WTC11 (cell line): ENCODE results near the gene USP17L24. TPM values are rescaled to one million over a fixed set of nuclear protein-coding genes. Genes with fewer than 3 reads are reported as not detected.
"Not testable (repeated sequence)": the region's sequence is repeated elsewhere in the genome, so short reads cannot be mapped to it uniquely, and the experiment has no call there.

ENCODE experiments used
- ATAC-seq: fragments of 200-7000 bp; cut with Tn5 transposase; 2 replicates; pipeline ENCODE4 v1.10.0; 2021; ENCODE audit warnings: mild to moderate bottlenecking, moderate library complexity
- Bru-seq: library from RNA; stranded (reverse); fragments of 400-500 nt; gene quantifications from one replicate; lab custom pipeline; 2021; lab: Mats Ljungman, UMichigan
- CTCF ChIA-PET: fragments of 300-600 bp; sonication (Branson Sonifier 250); formaldehyde crosslinking; loops from one replicate; lab custom pipeline; 2021; ENCODE audit warnings: antibody characterized with exemption; lab: Charles Lee
- POLR2A ChIA-PET: fragments of 350-600 bp; sonication (Branson Sonifier 250); formaldehyde crosslinking; loops from one replicate; lab custom pipeline; 2021; ENCODE audit warnings: antibody characterized with exemption; lab: Charles Lee
- DNase-seq: peaks from one replicate; pipeline ENCODE4 v3.0.0; 2021; ENCODE audit warnings: low spot score
- H3K27ac Mint-ChIP-seq: 2 replicates; pipeline ENCODE4 v1.8.0; 2021; ENCODE audit warnings: mixed read lengths
- H3K27me3 Mint-ChIP-seq: 2 replicates; pipeline ENCODE4 v1.8.0; 2021; ENCODE audit warnings: low read depth, mild to moderate bottlenecking, moderate library complexity, mixed read lengths
- H3K36me3 Mint-ChIP-seq: 2 replicates; pipeline ENCODE4 v1.8.0; 2021; ENCODE audit warnings: mixed read lengths
- H3K4me1 Mint-ChIP-seq: 2 replicates; pipeline ENCODE4 v1.8.0; 2022; ENCODE audit warnings: mixed read lengths
- H3K4me3 Mint-ChIP-seq: 2 replicates; pipeline ENCODE4 v1.8.0; 2021; ENCODE audit warnings: mild to moderate bottlenecking, moderate library complexity, mixed read lengths
- H3K9me3 Mint-ChIP-seq: 2 replicates; pipeline ENCODE4 v1.8.0; 2021; ENCODE audit warnings: mixed read lengths
- long read RNA-seq, 3 experiments: library from RNA in 1 of 3; library from capped mRNA in 1 of 3; library from polyadenylated mRNA in 1 of 3; unstranded in 2 of 3; stranded (forward) in 1 of 3; transcript quantifications; one replicate each; pipeline ENCODE4 v2.0.0, GENCODE V29; 2021
- total RNA-seq: library from RNA; stranded (reverse); gene quantifications from 3 replicates; pipeline ENCODE4 v1.2.3, GENCODE V29; 2021

The USP17L24 gene, protein sequence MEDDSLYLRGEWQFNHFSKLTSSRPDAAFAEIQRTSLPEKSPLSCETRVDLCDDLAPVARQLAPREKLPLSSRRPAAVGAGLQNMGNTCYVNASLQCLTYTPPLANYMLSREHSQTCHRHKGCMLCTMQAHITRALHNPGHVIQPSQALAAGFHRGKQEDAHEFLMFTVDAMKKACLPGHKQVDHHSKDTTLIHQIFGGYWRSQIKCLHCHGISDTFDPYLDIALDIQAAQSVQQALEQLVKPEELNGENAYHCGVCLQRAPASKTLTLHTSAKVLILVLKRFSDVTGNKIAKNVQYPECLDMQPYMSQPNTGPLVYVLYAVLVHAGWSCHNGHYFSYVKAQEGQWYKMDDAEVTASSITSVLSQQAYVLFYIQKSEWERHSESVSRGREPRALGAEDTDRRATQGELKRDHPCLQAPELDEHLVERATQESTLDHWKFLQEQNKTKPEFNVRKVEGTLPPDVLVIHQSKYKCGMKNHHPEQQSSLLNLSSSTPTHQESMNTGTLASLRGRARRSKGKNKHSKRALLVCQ
- not detected in 3 replicates for total RNA-seq
- not detected for Bru-seq, nascent RNA
- long read RNA-seq, experiment 1 = 0 reads
- long read RNA-seq, experiment 2 = 0 reads
- long read RNA-seq, experiment 3 = 0 reads

DNA sequence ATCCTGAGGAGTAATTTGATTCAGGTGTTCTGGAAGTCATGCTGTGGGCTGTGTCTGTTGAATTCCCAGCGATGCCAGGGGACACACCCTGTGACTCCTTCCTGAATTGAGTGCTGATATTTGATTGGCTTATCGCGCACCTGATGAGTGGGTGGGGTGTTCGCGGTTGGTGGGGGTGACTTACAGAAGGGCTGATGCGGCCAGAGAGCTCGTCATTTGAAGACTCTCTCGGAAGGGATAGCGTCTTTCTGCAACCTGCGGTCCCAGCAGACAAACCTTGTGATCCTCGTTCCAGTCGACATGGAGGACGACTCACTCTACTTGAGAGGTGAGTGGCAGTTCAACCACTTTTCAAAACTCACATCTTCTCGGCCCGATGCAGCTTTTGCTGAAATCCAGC is at the start of gene USP17L24:
USP17L24 (plus strand) TSS at position 301 of the 400 bp plus-strand sequence; CDS start at position 301, 0 bp downstream.
- DNase-seq, ATAC-seq, POLR2A ChIA-PET, CTCF ChIA-PET, H3K4me1 Mint-ChIP-seq, H3K27ac Mint-ChIP-seq, H3K4me3 Mint-ChIP-seq, H3K9me3 Mint-ChIP-seq, H3K27me3 Mint-ChIP-seq, H3K36me3 Mint-ChIP-seq: not testable (repeated sequence)

DNA sequence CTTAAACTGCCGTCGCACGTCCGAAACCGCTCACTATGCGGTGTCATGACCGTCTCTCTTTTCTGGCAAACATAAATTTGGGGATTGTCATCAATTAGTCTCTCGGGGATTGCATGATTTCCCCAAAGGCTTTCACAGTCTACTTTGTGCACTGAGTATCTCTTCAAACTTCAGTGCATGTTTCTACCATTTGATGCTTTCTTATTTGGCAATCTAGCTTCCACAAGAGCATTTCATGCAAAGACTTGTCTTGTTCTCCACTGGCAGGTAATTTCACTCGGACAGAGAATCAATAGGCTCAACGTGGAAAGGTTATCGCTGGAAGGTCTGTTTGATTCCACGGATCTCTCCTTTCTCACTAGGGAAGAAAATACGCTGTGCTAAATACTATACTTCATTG is 774 bp upstream of the USP17L24 start:
- POLR2A ChIA-PET, CTCF ChIA-PET, DNase-seq, ATAC-seq, H3K36me3 Mint-ChIP-seq, H3K4me3 Mint-ChIP-seq, H3K27me3 Mint-ChIP-seq, H3K4me1 Mint-ChIP-seq, H3K9me3 Mint-ChIP-seq, H3K27ac Mint-ChIP-seq: not testable (repeated sequence)

DNA sequence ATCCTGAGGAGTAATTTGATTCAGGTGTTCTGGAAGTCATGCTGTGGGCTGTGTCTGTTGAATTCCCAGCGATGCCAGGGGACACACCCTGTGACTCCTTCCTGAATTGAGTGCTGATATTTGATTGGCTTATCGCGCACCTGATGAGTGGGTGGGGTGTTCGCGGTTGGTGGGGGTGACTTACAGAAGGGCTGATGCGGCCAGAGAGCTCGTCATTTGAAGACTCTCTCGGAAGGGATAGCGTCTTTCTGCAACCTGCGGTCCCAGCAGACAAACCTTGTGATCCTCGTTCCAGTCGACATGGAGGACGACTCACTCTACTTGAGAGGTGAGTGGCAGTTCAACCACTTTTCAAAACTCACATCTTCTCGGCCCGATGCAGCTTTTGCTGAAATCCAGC is 4.6 kb downstream of the USP17L24 start, which contains the start of gene USP17L25:
USP17L25 (plus strand) TSS at position 301 of the 400 bp plus-strand sequence; CDS start at position 301, 0 bp downstream.
- H3K9me3 Mint-ChIP-seq, DNase-seq, H3K4me1 Mint-ChIP-seq, H3K27me3 Mint-ChIP-seq, H3K27ac Mint-ChIP-seq, POLR2A ChIA-PET, H3K36me3 Mint-ChIP-seq, ATAC-seq, H3K4me3 Mint-ChIP-seq, CTCF ChIA-PET: not testable (repeated sequence)

DNA sequence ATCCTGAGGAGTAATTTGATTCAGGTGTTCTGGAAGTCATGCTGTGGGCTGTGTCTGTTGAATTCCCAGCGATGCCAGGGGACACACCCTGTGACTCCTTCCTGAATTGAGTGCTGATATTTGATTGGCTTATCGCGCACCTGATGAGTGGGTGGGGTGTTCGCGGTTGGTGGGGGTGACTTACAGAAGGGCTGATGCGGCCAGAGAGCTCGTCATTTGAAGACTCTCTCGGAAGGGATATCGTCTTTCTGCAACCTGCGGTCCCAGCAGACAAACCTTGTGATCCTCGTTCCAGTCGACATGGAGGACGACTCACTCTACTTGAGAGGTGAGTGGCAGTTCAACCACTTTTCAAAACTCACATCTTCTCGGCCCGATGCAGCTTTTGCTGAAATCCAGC is 9.4 kb downstream of the USP17L24 start, which contains the start of gene USP17L26:
USP17L26 (plus strand) TSS at position 301 of the 400 bp plus-strand sequence; CDS start at position 301, 0 bp downstream.
- CTCF ChIA-PET, ATAC-seq, POLR2A ChIA-PET, H3K27me3 Mint-ChIP-seq, H3K4me3 Mint-ChIP-seq, H3K36me3 Mint-ChIP-seq, H3K9me3 Mint-ChIP-seq, H3K4me1 Mint-ChIP-seq, H3K27ac Mint-ChIP-seq, DNase-seq: not testable (repeated sequence)

DNA sequence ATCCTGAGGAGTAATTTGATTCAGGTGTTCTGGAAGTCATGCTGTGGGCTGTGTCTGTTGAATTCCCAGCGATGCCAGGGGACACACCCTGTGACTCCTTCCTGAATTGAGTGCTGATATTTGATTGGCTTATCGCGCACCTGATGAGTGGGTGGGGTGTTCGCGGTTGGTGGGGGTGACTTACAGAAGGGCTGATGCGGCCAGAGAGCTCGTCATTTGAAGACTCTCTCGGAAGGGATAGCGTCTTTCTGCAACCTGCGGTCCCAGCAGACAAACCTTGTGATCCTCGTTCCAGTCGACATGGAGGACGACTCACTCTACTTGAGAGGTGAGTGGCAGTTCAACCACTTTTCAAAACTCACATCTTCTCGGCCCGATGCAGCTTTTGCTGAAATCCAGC is 14.1 kb downstream of the USP17L24 start, which contains the start of gene USP17L5:
USP17L5 (plus strand) TSS at position 301 of the 400 bp plus-strand sequence; CDS start at position 301, 0 bp downstream.
- DNase-seq, POLR2A ChIA-PET, H3K27me3 Mint-ChIP-seq, H3K9me3 Mint-ChIP-seq, ATAC-seq, CTCF ChIA-PET, H3K27ac Mint-ChIP-seq, H3K4me3 Mint-ChIP-seq, H3K4me1 Mint-ChIP-seq, H3K36me3 Mint-ChIP-seq: not testable (repeated sequence)

DNA sequence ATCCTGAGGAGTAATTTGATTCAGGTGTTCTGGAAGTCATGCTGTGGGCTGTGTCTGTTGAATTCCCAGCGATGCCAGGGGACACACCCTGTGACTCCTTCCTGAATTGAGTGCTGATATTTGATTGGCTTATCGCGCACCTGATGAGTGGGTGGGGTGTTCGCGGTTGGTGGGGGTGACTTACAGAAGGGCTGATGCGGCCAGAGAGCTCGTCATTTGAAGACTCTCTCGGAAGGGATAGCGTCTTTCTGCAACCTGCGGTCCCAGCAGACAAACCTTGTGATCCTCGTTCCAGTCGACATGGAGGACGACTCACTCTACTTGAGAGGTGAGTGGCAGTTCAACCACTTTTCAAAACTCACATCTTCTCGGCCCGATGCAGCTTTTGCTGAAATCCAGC is 18.9 kb downstream of the USP17L24 start, which contains the start of gene USP17L27:
USP17L27 (plus strand) TSS at position 301 of the 400 bp plus-strand sequence; CDS start at position 301, 0 bp downstream.
- H3K4me1 Mint-ChIP-seq, DNase-seq: not testable (repeated sequence)

DNA sequence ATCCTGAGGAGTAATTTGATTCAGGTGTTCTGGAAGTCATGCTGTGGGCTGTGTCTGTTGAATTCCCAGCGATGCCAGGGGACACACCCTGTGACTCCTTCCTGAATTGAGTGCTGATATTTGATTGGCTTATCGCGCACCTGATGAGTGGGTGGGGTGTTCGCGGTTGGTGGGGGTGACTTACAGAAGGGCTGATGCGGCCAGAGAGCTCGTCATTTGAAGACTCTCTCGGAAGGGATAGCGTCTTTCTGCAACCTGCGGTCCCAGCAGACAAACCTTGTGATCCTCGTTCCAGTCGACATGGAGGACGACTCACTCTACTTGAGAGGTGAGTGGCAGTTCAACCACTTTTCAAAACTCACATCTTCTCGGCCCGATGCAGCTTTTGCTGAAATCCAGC is 23.6 kb downstream of the USP17L24 start, which contains the start of gene USP17L28:
USP17L28 (plus strand) TSS at position 301 of the 400 bp plus-strand sequence; CDS start at position 301, 0 bp downstream.
- DNase-seq, H3K27me3 Mint-ChIP-seq, ATAC-seq, H3K4me1 Mint-ChIP-seq, H3K9me3 Mint-ChIP-seq, POLR2A ChIA-PET, CTCF ChIA-PET, H3K36me3 Mint-ChIP-seq, H3K4me3 Mint-ChIP-seq, H3K27ac Mint-ChIP-seq: not testable (repeated sequence)

More for the DNA sequence above, 18.9 kb downstream of the USP17L24 start, which contains the start of gene USP17L27:
- H3K27me3 Mint-ChIP-seq, POLR2A ChIA-PET, H3K9me3 Mint-ChIP-seq, H3K4me3 Mint-ChIP-seq, ATAC-seq, H3K36me3 Mint-ChIP-seq, H3K27ac Mint-ChIP-seq, CTCF ChIA-PET: not testable (repeated sequence)

DNA sequence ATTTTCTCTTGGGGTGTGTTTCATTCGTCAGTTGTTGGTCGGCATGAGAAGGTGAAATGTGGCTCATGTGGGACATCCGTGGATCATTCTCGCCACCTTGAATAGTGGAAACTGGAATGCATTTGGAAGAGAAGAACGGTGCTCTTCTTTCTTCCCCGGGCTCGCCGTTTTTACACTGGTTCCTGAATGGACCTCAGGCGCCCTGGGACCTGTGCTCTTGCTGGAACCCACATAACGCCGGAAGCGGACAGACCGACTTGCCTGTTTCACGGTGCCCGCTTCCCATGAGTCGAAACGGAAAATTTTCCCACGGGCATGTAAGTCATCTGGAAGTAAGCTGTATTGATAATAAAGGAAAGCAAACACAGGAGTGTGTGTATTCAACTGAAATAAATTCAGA is 25.9 kb downstream of the USP17L24 start:
- H3K36me3 Mint-ChIP-seq, H3K27me3 Mint-ChIP-seq, ATAC-seq, POLR2A ChIA-PET, H3K4me1 Mint-ChIP-seq, DNase-seq, H3K4me3 Mint-ChIP-seq, H3K27ac Mint-ChIP-seq, H3K9me3 Mint-ChIP-seq, CTCF ChIA-PET: not testable (repeated sequence)

DNA sequence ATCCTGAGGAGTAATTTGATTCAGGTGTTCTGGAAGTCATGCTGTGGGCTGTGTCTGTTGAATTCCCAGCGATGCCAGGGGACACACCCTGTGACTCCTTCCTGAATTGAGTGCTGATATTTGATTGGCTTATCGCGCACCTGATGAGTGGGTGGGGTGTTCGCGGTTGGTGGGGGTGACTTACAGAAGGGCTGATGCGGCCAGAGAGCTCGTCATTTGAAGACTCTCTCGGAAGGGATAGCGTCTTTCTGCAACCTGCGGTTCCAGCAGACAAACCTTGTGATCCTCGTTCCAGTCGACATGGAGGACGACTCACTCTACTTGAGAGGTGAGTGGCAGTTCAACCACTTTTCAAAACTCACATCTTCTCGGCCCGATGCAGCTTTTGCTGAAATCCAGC is 28.4 kb downstream of the USP17L24 start, which contains the start of gene USP17L29:
USP17L29 (plus strand) TSS at position 301 of the 400 bp plus-strand sequence; CDS start at position 301, 0 bp downstream.
- POLR2A ChIA-PET, H3K27me3 Mint-ChIP-seq, DNase-seq, CTCF ChIA-PET, H3K4me3 Mint-ChIP-seq, ATAC-seq, H3K9me3 Mint-ChIP-seq, H3K4me1 Mint-ChIP-seq, H3K36me3 Mint-ChIP-seq, H3K27ac Mint-ChIP-seq: not testable (repeated sequence)

DNA sequence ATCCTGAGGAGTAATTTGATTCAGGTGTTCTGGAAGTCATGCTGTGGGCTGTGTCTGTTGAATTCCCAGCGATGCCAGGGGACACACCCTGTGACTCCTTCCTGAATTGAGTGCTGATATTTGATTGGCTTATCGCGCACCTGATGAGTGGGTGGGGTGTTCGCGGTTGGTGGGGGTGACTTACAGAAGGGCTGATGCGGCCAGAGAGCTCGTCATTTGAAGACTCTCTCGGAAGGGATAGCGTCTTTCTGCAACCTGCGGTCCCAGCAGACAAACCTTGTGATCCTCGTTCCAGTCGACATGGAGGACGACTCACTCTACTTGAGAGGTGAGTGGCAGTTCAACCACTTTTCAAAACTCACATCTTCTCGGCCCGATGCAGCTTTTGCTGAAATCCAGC is 37.9 kb downstream of the USP17L24 start, which contains the start of gene USP17L30:
USP17L30 (plus strand) TSS at position 301 of the 400 bp plus-strand sequence; CDS start at position 301, 0 bp downstream.
- H3K27me3 Mint-ChIP-seq, H3K4me3 Mint-ChIP-seq, CTCF ChIA-PET, ATAC-seq, H3K36me3 Mint-ChIP-seq, DNase-seq, H3K9me3 Mint-ChIP-seq, POLR2A ChIA-PET, H3K27ac Mint-ChIP-seq, H3K4me1 Mint-ChIP-seq: not testable (repeated sequence)
